GM12878 (cell line): ENCODE data around the gene PCBP1. TPM values are rescaled to one million over a fixed set of nuclear protein-coding genes. Genes with fewer than 3 reads are reported as not detected.

Source experiments
- BACH1 ChIP-seq: fragments of 450-650 bp; IDR thresholded peaks from 2 replicates; pipeline ENCODE4 v1.6.1; 2017; ENCODE audit warnings: mild to moderate bottlenecking, borderline replicate concordance
- BHLHE40 ChIP-seq, 2 experiments: fragments of 450-650 bp in 1 of 2; IDR thresholded peaks; 2 replicates each; pipeline ENCODE4 v1.6.1; 2011 to 2017; ENCODE audit warnings: low read depth in 2 of 2, borderline replicate concordance in 1 of 2, improper control_type of control experiment in 1 of 2, low read length in 1 of 2, mild to moderate bottlenecking in 1 of 2
- BMI1 ChIP-seq: fragments of 450-650 bp; IDR thresholded peaks from 2 replicates; pipeline ENCODE4 v1.6.1; 2016; ENCODE audit warnings: mild to moderate bottlenecking, moderate library complexity, borderline replicate concordance
- CHD1 ChIP-seq: IDR thresholded peaks from 2 replicates; pipeline ENCODE4 v1.6.1; 2012; ENCODE audit warnings: low read depth, low read length, improper control_type of control experiment
- CHD2 ChIP-seq: IDR thresholded peaks from 2 replicates; pipeline ENCODE4 v1.6.1; 2011; ENCODE audit warnings: low read depth, low read length, improper control_type of control experiment, borderline replicate concordance
- CREM ChIP-seq: IDR thresholded peaks from 2 replicates; pipeline ENCODE4 v1.6.1; 2014; ENCODE audit warnings: antibody characterized with exemption, low read depth
- EGR1 ChIP-seq, 2 experiments: IDR thresholded peaks; 1 replicate in 1 of 2; 2 replicates in 1 of 2; pipeline ENCODE4 v1.6.1; 2011 to 2012; ENCODE audit warnings: low read depth in 2 of 2, low read length in 2 of 2, borderline replicate concordance in 1 of 2, mild to moderate bottlenecking in 1 of 2, moderate library complexity in 1 of 2
- EP300 ChIP-seq, 2 experiments: fragments of 150-350 bp in 1 of 2; IDR thresholded peaks; 2 replicates each; pipeline ENCODE4 v1.6.1; 2011 to 2012; ENCODE audit warnings: low read depth in 2 of 2, low read length in 2 of 2, borderline replicate concordance in 1 of 2, improper control_type of control experiment in 1 of 2, inconsistent platforms in 1 of 2; ENCODE audit not compliant: control insufficient read depth in 1 of 2
- HDAC6 ChIP-seq: fragments of 200-600 bp; sonication (generic); IDR thresholded peaks from one replicate; pipeline ENCODE4 v1.8.0; 2017; ENCODE audit warnings: antibody characterized with exemption; ENCODE audit not compliant: unreplicated experiment
- IRF4 ChIP-seq: IDR thresholded peaks from 2 replicates; pipeline ENCODE4 v1.6.1; 2011; ENCODE audit warnings: low read depth, low read length
- MEF2B ChIP-seq: fragments of 450-650 bp; IDR thresholded peaks from 2 replicates; pipeline ENCODE4 v1.6.1; 2018; ENCODE audit warnings: mild to moderate bottlenecking, moderate library complexity; ENCODE audit not compliant: partially characterized antibody, poor library complexity, severe bottlenecking
- NR2F1 ChIP-seq: fragments of 450-650 bp; conservative IDR thresholded peaks from 2 replicates; pipeline ENCODE4 v1.6.1; 2017; ENCODE audit warnings: mild to moderate bottlenecking
- NRF1 ChIP-seq: conservative IDR thresholded peaks from 2 replicates; pipeline ENCODE4 v1.6.1; 2011; ENCODE audit warnings: mild to moderate bottlenecking, low read depth, low read length, improper control_type of control experiment
- PAX5 ChIP-seq: IDR thresholded peaks from 2 replicates; pipeline ENCODE4 v1.6.1; 2011; ENCODE audit warnings: low read depth, low read length, borderline replicate concordance
- POU2F2 ChIP-seq: IDR thresholded peaks from 3 replicates; pipeline ENCODE4 v1.6.1; 2011; ENCODE audit warnings: low read depth, mild to moderate bottlenecking, low read length, borderline replicate concordance
- RELA ChIP-seq: fragments of 450-650 bp; IDR thresholded peaks from 2 replicates; pipeline ENCODE4 v1.8.0; 2014; ENCODE audit warnings: borderline replicate concordance; ENCODE audit not compliant: partially characterized antibody
- SP1 ChIP-seq: IDR thresholded peaks from one replicate; pipeline ENCODE4 v1.6.1; 2011; ENCODE audit warnings: low read depth, low read length
- polyA plus RNA-seq, 11 experiments: library from polyadenylated mRNA; depleted of rRNA in 4 of 11; unstranded in 6 of 11; stranded (reverse) in 5 of 11; fragments of >200 nt; fragmentation: Nextera tagmentation in 4 of 11; fragmentation: Illumina TruSeq in 1 of 11; extraction: Ambion mirVana in 4 of 11; extraction: Trizol in 1 of 11; gene quantifications; 1 replicate in 1 of 11; 2 replicates in 10 of 11; pipeline versions ENCODE4 v1.2.1 to v1.2.3, GENCODE V29; 2011 to 2016; ENCODE audit warnings: inconsistent platforms in 2 of 11, missing spikeins in 2 of 11, low read depth in 1 of 11
- total RNA-seq, 4 experiments: library from RNA; depleted of rRNA in 3 of 4; stranded (reverse); fragments of >200 nt in 3 of 4; fragmentation: Illumina TruSeq in 1 of 4; extraction: Trizol in 1 of 4; gene quantifications; 2 replicates each; pipeline versions ENCODE4 v1.2.1 to v1.2.3, GENCODE V29; 2013 to 2021
- TF ChIP-seq, protein P1 (sequence below): fragments of 450-650 bp; formaldehyde crosslinking; IDR thresholded peaks from 2 replicates; pipeline ENCODE4 v1.4.0; 2022; ENCODE audit warnings: mild to moderate bottlenecking, moderate library complexity
- TF ChIP-seq, protein P2 (sequence below): fragments of 450-650 bp; IDR thresholded peaks from 2 replicates; pipeline ENCODE4 v1.6.1; 2017; ENCODE audit warnings: mild to moderate bottlenecking, low read depth, inconsistent platforms; ENCODE audit not compliant: poor library complexity, severe bottlenecking
- TF ChIP-seq, protein P3 (sequence below): fragments of 450-650 bp; IDR thresholded peaks from 2 replicates; pipeline ENCODE4 v1.6.1; 2016; ENCODE audit warnings: mild to moderate bottlenecking

The PCBP1 gene
- total and polyA plus RNA-seq, 10 of the 15 experiments (the other 5 are each of a cell fraction or from before 2014, with no cell fraction given): 24.4 to 494 (median 130) TPM

DNA sequence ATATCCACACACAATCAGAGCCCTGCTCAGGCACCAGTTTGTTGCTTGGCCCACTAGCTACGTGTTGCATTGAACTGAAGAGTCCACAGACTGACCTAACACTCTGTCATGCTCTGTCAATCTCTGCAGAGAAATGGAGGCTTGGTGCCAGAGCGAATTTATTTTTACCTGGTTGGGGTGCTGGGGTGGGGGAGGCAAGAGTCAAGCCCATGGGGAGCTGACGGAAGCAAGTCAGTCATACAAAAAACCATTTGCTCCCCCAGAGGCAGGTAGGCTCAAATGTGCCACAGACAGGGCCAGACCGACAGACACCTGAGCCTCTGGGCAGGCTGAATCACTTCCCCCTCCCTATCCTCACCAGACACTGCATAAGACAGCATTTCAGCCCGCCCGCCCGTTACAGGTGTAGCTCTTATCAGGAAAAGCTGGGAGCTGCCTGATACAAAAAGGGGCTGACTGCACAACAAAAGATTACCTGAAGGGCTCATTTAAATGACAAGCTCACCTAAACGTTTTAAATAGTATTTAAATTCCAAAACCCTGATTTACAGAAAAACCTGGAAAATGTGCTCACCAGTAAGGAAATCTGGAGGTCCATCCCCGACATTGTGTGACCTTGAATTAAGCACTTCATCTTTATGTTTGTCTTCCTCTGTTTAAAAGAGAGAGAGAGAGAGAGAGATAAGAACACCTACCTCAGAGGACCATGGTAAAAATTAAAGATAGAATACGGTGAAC, 2.1 kb upstream of the PCBP1 start (continued):
- TF ChIP-seq HDAC6 (no peak), RELA (no peak), CHD2 (peak; percentile 71), SP1 (no peak), CHD1 (peak; percentile 85; the same call in 1 of the 2 replicates), MEF2B (peak; percentile 18), POU2F2 (peak; percentile 50; the same call in 2 of the 3 replicates), EP300 (IDR thresholded peaks at IDR 0.05; ENCODE audit: borderline replicate concordance in 1 of 2, control insufficient read depth in 1 of 2, low read depth in 2 of 2, low read length in 2 of 2) (peak in 1 of 2 experiments; percentile 49; a peak in 1 of 4 replicates), PAX5 (peak; percentile 68; the same call in 1 of the 2 replicates), BHLHE40 (IDR thresholded peaks at IDR 0.05; ENCODE audit: borderline replicate concordance in 1 of 2, low read depth in 2 of 2, low read length in 1 of 2) (peak; percentile 39 to 42; a peak in 2 of 4 replicates), BMI1 (no peak), BACH1 (peak; percentile 56; the same call in 1 of the 2 replicates), EGR1 (IDR thresholded peaks at IDR 0.05; ENCODE audit: borderline replicate concordance in 1 of 2, low read depth in 2 of 2, low read length in 2 of 2) (no peak), NRF1 (no peak), IRF4 (no peak), NR2F1 (0 out of 2 replicates have a peak, but pooled peaks have one; percentile 34), CREM (0 out of 2 replicates have a peak, but pooled peaks have one; percentile 45)
- TF ChIP-seq, protein P1, sequence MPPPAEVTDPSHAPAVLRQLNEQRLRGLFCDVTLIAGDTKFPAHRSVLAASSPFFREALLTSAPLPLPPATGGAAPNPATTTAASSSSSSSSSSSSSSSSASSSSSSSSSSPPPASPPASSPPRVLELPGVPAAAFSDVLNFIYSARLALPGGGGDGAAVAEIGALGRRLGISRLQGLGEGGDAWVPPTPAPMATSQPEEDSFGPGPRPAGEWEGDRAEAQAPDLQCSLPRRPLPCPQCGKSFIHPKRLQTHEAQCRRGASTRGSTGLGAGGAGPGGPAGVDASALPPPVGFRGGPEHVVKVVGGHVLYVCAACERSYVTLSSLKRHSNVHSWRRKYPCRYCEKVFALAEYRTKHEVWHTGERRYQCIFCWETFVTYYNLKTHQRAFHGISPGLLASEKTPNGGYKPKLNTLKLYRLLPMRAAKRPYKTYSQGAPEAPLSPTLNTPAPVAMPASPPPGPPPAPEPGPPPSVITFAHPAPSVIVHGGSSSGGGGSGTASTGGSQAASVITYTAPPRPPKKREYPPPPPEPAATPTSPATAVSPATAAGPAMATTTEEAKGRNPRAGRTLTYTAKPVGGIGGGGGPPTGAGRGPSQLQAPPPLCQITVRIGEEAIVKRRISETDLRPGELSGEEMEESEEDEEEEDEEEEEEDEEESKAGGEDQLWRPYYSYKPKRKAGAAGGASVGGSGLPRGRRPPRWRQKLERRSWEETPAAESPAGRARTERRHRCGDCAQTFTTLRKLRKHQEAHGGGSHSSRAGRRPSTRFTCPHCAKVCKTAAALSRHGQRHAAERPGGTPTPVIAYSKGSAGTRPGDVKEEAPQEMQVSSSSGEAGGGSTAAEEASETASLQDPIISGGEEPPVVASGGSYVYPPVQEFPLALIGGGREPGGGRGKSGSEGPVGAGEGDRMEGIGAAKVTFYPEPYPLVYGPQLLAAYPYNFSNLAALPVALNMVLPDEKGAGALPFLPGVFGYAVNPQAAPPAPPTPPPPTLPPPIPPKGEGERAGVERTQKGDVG (CRISPR knock-in tag): no peak
- TF ChIP-seq, protein P2, sequence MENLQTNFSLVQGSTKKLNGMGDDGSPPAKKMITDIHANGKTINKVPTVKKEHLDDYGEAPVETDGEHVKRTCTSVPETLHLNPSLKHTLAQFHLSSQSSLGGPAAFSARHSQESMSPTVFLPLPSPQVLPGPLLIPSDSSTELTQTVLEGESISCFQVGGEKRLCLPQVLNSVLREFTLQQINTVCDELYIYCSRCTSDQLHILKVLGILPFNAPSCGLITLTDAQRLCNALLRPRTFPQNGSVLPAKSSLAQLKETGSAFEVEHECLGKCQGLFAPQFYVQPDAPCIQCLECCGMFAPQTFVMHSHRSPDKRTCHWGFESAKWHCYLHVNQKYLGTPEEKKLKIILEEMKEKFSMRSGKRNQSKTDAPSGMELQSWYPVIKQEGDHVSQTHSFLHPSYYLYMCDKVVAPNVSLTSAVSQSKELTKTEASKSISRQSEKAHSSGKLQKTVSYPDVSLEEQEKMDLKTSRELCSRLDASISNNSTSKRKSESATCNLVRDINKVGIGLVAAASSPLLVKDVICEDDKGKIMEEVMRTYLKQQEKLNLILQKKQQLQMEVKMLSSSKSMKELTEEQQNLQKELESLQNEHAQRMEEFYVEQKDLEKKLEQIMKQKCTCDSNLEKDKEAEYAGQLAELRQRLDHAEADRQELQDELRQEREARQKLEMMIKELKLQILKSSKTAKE: peak; percentile 63
- TF ChIP-seq, protein P3, sequence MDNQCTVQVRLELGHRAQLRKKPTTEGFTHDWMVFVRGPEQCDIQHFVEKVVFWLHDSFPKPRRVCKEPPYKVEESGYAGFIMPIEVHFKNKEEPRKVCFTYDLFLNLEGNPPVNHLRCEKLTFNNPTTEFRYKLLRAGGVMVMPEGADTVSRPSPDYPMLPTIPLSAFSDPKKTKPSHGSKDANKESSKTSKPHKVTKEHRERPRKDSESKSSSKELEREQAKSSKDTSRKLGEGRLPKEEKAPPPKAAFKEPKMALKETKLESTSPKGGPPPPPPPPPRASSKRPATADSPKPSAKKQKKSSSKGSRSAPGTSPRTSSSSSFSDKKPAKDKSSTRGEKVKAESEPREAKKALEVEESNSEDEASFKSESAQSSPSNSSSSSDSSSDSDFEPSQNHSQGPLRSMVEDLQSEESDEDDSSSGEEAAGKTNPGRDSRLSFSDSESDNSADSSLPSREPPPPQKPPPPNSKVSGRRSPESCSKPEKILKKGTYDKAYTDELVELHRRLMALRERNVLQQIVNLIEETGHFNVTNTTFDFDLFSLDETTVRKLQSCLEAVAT: peak; percentile 78; the same call in 1 of the 2 replicates
